Stomach (tissue), 4 donors: Measurements from ENCODE around the gene RPL7A.

ENCODE experiments used
- CTCF ChIP-seq, 7 experiments: fragments of 450-650 bp in 4 of 7; fragments of 200-600 bp in 3 of 7; sonication (generic) in 3 of 7; IDR thresholded peaks; one replicate each; pipeline ENCODE4 v1.5.1; 2016 to 2019; ENCODE audit warnings: antibody characterized with exemption in 7 of 7, control low read depth in 2 of 7, mild to moderate bottlenecking in 1 of 7
- POLR2A ChIP-seq, 4 donors: fragments of 450-650 bp; IDR thresholded peaks; one replicate each; pipeline ENCODE4 v1.6.1; 2016; ENCODE audit warnings: antibody characterized with exemption in 4 of 4, control low read depth in 2 of 4, mild to moderate bottlenecking in 1 of 4, moderate library complexity in 1 of 4

DNA sequence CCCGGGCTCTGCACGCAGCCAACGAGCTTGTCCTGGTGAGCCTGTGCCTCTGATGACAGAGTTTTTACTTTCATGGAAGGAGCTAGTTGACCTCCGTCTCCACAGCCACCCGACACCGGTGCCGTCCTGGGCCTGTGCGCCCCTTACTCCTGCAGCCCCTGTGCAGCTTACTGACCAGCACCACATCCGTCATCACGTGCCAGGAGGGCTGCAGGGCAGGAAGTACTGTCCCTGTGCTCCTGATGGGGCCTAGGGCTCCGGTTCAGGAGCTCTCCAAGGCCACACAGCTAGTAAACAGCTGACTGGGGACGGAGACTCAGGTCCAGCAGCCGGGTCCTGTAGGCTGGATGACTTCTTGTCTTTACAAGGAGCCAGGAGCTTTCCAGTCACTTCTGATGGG, 38.3 kb downstream of the RPL7A start:
- TF ChIP-seq CTCF (IDR thresholded peaks at IDR 0.05) = no peak
- no peak for TF ChIP-seq POLR2A (IDR thresholded peaks at IDR 0.05)
